ENCODE data around the gene ANKRD39.

Gene ANKRD39

GRCh38 chr2:96887493-96888012 lies 29.7 kb upstream of the ANKRD39 start:
- no peak for DNase-seq

GRCh38 chr2:96885432-96886347 lies 27.9 kb upstream of the ANKRD39 start:
- no peak for DNase-seq

GRCh38 chr2:96884299-96885094 lies 26.7 kb upstream of the ANKRD39 start:
- DNase-seq: no peak

- no peak for DNase-seq
Observed at GRCh38 chr2:96883306-96883705, 25.5 kb upstream of the ANKRD39 start.

- no peak for DNase-seq
Observed at GRCh38 chr2:96882906-96883305, 25.1 kb upstream of the ANKRD39 start.

- DNase-seq: no peak
Observed at GRCh38 chr2:96882230-96882629, 24.4 kb upstream of the ANKRD39 start.

- DNase-seq: no peak
Observed at GRCh38 chr2:96881349-96882195, 23.8 kb upstream of the ANKRD39 start.

GRCh38 chr2:96880891-96881273 lies 23.1 kb upstream of the ANKRD39 start:
- DNase-seq: no peak

GRCh38 chr2:96879545-96880040 lies 21.8 kb upstream of the ANKRD39 start:
- DNase-seq: no peak

GRCh38 chr2:96878796-96879544 lies 21.2 kb upstream of the ANKRD39 start:
- DNase-seq: no peak

GRCh38 chr2:96878171-96878570 lies 20.4 kb upstream of the ANKRD39 start:
- no peak for DNase-seq

- DNase-seq: no peak
Observed at GRCh38 chr2:96877631-96878092, 19.8 kb upstream of the ANKRD39 start.

- DNase-seq: no peak
Observed at GRCh38 chr2:96877042-96877451, 19.2 kb upstream of the ANKRD39 start.

- DNase-seq: no peak
Observed at GRCh38 chr2:96876269-96877041, 18.6 kb upstream of the ANKRD39 start.

GRCh38 chr2:96875498-96876268 lies 17.9 kb upstream of the ANKRD39 start:
- DNase-seq: no peak

- no peak for DNase-seq
Observed at GRCh38 chr2:96874198-96874831, 16.5 kb upstream of the ANKRD39 start.

GRCh38 chr2:96873651-96874096 lies 15.9 kb upstream of the ANKRD39 start:
- no peak for DNase-seq

GRCh38 chr2:96872591-96873349 lies 15.0 kb upstream of the ANKRD39 start:
- no peak for DNase-seq

Data from fibroblast of skin of back (primary cell).